ENCODE results near the gene FLYWCH1.
"Not testable (repeated sequence)": the region's sequence is repeated elsewhere in the genome, so short reads cannot be mapped to it uniquely, and the experiment has no call there.

FLYWCH1 gene

DNA sequence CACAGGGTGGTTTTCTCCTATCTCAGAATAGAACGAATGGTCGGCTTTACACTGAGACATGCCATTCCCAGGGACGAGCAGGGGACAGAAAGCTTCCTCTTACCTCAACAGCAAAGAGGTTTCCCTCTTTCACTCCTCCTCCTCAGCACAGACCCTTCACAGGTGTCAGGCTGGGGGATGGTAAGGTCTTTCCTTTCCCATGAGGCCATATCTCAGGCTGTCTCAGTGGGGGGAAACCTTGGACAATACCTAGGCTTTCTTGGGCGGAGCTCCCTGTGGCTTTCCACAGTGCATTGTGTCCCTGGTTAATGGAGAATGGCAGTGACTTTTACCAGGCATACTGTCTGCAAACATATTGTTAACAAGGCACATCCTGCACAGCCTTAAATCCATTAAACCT lies 16.4 kb downstream of the FLYWCH1 start:
- not testable (repeated sequence) for DNase-seq

DNA sequence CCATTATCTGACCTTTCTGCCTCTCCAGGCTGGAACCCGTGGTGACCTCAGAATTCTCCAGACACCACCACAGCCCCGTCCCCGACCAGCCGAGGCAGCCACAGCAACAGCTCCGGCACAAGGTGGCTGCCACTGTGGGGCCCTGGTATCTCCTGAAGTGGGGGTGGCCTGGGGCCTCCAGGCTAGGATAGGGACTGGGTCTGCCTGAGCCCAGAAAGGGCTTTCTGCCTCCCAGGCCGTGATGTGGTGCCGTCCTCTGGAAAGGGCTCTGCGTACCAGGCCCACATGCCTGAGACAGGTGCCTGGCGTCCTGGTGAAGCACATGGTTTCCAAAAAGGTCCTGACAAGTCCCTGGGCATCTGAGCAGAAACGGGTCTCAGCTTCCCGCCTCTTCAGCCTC lies 17.1 kb downstream of the FLYWCH1 start:
- no peak for DNase-seq

DNA sequence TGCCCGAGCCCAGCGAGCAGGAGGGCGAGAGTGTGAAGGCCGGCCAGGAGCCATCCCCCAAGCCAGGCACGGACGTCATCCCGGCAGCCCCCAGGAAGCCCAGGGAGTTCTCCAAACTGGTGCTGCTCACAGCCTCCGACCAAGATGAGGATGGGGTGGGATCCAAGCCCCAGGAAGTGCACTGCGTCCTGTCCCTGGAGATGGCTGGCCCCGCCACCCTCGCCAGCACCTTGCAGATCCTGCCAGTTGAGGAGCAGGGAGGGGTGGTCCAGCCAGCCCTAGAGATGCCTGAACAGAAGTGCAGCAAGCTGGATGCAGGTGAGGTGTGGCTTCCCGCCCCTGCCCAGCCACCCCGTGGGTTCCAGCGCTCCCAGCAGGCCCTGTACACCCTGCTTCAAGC lies 18.0 kb downstream of the FLYWCH1 start:
- no peak for DNase-seq

DNA sequence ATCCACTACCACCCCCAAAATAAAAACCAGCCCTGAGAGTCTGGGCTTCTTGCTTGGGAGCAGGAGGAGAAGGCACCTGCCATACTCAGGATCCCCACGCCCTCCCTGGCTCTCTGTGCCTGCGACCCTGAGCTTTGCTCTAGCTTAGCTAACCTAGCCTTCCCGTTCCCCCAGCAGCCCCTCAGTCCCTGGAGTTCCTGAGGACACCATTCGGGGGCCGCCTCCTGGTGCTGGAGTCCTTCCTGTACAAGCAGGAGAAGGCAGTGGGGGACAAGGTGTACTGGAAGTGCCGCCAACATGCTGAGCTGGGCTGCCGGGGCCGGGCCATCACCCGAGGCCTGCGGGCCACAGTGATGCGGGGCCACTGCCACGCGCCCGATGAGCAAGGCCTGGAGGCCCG lies 18.5 kb downstream of the FLYWCH1 start:
- DNase-seq: no peak

DNA sequence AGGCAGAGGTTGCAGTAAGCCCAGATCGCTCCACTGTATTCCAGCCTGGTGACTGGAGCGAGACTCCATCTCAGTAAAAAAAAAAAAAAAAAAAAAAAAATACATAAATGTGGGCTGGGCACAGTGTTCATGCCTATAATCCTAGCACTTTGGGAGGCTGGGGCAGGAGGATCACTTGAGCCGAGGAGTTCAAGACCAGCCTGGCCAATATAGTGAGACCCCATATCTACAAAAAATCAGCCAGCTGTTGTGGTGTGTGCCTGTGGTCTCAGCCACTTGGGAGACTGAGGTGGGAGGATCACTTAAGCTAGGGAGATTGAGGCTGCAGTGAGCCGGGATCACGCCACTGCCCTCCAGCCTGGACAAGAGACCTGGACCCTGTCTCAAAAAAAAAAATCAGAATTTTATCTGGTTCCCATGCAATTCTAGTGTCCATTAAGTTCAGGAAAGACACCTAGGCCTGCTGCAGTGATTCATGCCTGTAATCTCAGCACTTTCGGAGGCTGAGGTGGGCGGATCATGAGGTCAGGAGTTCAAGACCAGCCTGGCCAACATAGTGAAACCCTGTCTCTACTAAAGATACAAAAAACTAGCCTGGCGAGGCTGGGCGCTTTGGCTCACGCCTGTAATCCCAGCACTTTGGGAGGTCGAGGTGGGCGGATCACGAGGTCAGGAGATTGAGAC lies 19.6 kb downstream of the FLYWCH1 start:
- not testable (repeated sequence) for DNase-seq

DNA sequence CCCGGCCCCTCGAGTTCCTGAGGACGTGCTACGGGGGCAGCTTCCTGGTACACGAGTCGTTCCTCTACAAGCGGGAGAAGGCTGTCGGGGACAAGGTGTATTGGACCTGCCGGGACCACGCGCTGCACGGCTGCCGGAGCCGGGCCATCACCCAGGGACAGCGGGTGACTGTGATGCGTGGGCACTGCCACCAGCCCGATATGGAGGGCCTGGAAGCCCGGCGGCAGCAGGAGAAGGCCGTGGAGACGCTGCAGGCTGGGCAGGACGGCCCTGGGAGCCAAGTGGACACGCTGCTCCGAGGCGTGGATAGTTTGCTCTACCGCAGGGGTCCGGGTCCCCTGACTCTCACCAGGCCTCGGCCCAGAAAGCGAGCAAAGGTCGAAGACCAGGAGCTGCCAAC lies 21.4 kb downstream of the FLYWCH1 start:
- no peak for DNase-seq

DNA sequence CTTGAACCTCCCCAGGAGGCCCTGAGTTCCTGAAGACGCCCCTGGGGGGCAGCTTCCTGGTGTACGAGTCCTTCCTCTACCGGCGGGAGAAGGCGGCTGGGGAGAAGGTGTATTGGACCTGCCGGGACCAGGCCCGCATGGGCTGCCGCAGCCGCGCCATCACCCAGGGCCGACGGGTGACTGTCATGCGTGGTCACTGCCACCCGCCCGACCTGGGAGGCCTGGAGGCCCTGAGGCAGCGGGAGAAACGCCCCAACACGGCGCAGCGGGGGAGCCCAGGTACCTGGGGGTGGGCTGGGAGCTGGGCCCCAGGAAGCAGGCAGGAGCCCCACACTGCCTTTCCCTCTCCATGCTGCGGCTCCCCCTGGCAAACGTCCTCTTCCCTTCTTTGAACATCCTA lies 22.0 kb downstream of the FLYWCH1 start:
- DNase-seq: no peak

DNA sequence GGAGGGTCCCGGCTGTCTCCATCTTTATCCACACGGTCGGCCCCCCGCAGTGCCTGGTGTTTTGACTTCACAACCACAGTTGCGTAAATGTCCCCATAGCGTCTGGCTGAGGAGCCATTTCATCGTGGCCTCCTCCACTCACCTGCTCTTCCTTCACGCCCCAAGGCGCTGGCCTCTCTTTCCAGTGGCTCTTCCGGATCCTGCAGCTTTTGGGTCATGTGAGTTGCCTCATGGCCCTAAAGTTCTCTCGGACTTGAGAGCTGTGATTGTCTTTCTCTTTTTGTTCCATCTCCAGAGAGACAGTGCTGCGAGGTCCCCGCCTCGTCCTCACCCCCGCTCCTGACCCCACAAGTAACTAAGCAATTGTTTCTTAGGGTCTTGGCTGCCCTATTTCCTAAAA lies 22.7 kb downstream of the FLYWCH1 start:
- DNase-seq: no peak

DNA sequence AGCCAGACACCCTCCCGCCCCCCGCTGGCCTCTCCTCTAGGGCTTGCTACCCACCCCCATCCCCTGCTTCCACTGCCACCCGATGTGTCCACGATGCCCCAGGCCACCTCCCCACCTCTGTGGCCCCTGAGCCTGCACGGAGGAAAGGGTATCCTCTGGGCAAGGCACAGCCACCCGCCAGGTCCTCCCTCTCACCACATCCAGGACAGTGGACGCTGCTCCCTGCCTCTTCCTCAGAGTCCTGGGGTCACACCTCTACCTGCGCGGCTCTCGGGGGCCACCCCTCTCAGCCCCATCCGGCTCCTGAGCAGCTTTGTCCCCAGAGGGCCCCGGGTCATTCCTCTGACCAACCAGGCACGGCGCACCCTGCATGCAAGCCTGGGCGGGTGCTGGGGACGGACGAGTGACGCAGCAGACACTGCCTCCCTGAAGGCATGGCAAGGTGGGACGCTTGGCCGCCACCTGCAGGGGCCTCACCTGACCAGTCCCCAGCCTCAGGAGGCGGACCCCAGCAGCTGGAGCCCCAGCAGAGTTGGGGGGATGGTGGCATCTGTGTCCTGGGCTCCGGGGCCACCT lies 24.8 kb downstream of the FLYWCH1 start:
- DNase-seq: no peak

DNA sequence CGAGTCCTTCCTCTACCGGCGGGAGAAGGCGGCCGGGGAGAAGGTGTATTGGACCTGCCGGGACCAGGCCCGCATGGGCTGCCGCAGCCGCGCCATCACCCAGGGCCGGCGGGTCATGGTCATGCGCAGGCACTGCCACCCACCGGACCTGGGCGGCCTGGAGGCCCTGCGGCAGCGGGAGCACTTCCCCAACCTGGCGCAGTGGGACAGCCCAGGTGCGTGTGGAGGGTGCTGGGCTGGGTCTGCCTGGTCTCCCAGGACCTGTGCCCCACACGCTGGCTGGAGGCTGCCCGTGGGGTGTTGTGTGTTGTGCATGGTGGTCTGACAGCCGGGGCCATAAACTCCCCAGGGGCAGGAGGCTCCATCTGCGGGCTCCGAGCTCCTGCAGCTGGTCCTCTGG lies 25.4 kb downstream of the FLYWCH1 start:
- DNase-seq: no peak

DNA sequence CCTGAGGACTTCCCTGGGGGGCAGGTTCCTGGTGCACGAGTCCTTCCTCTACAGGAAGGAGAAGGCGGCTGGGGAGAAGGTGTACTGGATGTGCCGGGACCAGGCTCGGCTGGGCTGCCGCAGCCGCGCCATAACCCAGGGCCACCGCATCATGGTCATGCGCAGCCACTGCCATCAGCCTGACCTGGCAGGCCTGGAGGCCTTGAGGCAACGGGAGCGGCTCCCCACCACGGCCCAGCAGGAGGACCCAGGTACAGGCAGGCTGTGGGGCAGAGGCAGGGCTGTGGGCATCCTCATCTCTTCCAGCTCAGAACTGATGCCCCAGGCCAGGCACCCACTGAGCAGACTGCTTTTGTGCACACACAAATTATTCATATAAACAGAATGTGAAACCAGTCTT lies 26.5 kb downstream of the FLYWCH1 start:
- DNase-seq: no peak

DNA sequence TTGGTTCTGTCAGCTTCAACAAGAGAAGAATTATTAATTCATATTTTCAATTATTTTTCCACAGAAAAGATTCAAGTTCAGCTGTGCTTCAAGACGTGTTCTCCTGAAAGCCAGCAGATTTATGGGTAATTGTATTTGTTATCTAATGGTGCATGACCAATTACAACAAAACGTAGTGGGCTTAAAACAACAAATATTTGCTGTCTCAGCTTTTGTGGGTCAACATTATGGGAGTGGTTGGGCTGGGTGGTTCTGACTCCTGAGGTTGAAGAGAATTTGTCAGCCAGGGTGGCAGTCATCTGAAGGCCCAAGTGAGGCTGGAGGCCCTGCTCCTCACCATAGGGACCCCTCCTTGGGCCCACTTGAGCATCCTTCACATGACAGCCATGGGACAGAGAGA lies 28.2 kb downstream of the FLYWCH1 start:
- no peak for DNase-seq

DNA sequence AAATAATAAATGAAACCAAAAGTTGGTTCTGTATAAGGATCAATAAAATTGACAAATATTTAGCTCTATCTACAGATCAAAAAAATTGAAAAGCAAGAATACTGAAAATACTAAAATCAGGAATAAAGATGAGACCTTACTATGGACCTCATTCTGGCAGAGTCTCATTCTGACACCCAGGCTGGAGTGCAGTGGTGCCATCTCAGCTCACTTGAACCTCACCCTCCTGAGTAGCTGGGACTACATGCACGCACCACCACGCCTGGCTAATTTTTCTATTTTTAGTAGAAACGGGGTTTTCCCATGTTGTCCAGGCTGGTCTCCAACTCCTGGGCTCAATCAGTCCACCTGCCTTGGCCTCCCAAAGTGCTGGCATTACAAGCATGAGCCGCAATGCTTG lies 30.3 kb downstream of the FLYWCH1 start:
- DNase-seq: no peak

DNA sequence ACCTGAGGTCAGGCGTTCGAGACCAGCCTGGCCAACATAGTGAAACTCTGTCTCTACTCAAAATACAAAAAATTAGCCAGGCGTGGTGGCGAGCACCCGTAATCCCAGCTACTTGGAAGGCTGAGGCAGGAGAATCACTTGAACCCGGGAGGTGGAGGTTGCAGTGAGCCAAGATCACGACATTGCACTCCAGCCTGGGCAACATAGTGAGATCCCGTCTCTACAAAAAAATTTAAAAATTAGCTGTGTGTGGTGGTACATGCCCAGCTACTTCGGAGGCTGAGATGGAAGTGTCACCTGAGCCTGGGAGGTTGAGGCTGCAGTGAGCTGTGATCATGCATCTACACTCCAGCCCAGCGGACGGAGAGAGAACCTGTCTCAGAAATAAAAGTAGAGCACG lies 32.0 kb downstream of the FLYWCH1 start:
- DNase-seq: not testable (repeated sequence)

DNA sequence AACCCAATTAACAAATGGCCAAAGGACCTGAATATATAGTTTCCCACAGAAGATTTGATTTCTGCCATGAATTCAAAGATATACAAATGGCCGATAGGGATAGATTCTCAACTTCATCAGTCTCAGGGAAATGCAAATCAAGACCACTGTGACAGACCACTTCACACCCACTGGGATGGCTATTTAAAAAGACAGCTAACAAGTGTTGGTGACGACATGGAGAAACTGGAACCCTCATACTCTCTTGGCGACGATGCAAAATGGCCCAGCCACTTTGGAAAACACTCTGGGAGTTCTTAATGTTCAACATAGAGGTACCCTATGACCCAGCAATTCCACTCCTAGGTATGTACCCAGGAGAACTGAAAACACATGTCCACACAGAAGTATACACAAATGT lies 34.9 kb downstream of the FLYWCH1 start:
- DNase-seq: no peak

DNA sequence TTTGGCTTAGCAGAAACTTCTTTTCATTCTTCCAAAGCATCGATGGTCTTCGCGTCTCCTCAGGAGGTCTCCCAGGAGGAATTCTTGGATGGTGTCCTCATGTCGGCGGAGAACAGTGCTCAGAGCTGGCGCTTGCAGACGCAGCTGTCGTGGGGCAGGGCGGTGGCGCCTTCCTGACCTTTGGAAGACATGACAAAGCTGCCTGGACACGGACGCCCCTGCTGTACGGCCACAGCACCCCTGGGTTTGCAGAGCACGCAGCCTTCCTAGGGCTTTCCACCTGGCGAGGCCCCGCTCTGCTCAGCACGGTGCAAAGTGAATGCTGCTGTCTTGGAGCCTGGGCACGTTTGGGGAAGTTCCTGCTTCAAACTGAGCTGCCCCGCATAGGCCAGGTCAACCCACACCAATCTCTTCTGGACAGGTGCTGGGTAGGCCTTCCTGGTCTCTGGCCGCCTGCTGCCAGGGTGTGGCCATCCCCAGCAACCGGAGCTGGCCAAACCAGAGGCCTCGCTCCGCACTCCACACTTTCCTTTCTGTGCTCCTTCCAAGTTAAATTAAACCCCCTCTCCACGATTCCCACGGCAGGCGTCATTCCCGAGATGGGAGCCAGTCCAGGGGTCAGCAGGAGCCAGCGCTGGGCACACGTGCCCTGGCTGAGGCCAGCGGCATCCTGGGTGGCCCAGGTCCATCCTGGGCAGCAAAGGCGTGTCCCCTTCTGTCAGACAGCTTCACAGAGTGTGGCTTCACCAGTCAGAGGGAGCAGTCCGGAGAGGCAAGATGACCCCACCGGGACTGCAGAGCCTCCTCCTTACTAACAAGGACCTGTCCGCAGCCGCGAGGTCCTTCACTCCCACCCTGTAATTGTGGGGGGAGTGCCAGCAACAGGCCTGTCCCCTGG lies 37.3 kb downstream of the FLYWCH1 start:
- DNase-seq: no peak

DNA sequence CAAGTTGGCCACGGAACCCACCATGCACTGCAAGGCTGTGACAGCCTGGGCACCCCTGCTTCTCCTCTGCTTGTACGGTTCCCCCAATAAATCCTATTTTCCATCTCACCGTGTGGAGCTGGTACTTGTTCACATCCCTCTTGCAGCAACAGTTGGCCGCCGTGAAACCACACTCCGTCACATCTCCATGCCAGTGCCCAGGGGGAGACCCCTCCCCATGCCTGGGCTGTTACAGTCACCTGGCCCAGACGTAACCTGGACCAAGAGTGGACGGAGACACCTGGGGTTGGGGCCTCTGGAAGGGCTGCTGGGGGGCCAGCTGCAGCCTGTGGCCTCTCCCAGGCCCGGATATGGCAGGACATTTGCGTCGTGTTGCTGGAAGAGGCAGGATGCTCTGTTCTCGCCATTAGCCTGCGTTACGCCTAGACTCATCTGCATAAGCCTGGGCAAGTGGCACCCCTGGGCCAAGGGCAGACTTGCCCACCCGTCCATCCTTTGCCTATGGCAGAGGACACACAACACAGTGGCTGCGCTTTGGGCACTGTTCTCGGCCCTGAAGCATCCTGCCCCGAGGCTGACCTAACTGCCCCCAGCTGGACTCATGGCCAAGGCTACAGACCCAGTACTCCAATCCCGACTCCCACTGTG lies 38.1 kb downstream of the FLYWCH1 start:
- DNase-seq: no peak

DNA sequence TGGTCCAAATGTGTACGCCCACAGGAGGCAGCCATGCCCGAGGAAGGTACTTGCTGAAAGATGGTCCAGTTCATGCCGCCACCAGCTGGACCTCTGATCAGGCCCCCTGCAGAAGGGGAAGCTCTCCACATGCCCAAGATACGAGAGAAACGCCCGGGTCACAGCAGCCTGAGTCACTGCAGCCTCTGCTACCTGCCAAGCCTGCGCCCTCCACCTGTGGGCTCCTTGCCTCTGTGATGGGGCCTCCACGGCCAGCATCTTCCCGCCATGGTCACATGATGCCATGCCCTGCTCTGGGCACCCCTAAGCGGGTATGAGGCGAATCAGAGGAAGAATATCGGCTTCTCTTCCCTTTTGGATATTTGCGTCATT lies 38.6 kb downstream of the FLYWCH1 start:
- no peak for DNase-seq

DNA sequence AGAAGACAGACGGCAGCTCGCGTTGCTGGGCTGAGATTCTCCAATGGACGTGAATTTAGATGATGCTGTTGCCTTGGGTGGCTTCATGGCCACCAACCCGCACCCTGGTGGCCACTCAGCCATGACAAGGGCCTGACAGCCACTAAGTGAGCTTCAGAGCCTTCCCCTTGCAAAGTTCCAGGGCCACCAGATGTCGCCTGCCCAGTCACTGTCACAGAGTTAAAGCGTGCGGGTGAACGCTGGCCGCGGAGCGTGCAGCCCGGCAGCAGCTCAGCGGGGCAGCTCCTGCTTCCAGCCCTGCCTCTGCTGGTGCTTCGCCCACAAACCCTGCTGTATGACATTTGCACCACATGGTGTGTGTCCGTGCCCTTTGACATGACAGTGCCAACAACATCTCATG lies 39.0 kb downstream of the FLYWCH1 start:
- DNase-seq: no peak

DNA sequence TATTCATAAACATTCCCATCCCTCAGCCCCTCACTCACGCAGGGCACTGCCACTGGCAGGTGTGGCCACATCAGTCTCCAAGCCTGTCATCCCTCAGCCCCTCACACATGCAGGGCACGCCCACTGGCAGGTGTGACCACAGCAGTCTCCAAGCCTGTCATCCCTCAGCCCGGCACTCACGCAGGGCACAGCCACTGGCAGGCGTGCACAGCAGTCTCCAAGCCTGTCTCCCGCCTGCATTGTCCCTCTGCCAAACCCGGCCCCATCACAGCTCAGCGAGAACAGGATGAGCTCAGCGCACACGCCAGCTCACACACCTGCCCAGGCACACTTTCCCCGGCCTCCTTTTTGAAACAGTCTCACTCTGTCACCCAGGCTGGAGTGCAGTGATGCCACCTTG lies 40.9 kb downstream of the FLYWCH1 start:
- peak; percentile 23 for DNase-seq

DNA sequence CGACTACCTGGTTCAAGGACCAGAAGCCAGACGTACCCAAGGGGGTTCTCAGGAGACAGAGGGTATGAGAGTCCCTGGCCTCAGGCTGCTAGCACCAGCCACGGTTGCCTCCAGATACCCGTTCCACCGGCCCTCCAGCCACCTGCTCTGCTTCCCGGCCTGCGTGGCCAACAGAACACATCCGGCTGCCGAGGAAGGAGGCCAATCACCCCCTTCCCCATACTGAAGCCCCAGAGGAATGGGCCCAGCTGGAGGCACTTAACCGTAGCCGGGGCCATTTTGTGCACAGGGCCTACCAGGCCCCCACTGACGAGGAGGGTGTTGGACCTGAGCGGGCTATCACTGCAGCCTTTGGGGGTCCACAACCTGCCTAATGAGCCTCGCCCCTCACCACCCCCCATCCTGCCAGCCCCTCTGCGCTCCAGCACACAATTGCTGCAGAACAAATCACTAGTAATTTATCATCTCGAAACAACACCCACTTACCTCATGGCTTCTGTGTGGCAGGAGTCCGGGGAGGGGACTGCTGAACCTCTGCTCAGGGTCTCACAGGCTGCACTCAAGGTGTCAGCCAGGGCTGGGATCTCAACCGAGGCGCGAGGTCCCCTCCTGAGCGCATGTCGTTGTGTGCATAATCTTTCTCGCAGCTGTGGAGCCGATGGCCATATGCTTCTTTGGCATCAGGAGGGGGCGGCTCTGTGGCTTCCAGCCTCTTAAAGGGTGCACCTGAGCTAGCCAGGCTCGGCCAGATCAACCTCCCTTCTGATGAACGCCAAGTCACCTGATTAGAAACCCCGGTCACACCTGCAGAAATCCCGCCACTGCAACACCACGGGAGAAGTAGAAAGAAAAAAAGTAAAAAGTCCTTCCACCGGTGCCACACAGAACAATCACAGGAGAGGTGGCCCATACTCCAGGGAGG lies 42.2 kb downstream of the FLYWCH1 start:
- peak; percentile 53 for DNase-seq

DNA sequence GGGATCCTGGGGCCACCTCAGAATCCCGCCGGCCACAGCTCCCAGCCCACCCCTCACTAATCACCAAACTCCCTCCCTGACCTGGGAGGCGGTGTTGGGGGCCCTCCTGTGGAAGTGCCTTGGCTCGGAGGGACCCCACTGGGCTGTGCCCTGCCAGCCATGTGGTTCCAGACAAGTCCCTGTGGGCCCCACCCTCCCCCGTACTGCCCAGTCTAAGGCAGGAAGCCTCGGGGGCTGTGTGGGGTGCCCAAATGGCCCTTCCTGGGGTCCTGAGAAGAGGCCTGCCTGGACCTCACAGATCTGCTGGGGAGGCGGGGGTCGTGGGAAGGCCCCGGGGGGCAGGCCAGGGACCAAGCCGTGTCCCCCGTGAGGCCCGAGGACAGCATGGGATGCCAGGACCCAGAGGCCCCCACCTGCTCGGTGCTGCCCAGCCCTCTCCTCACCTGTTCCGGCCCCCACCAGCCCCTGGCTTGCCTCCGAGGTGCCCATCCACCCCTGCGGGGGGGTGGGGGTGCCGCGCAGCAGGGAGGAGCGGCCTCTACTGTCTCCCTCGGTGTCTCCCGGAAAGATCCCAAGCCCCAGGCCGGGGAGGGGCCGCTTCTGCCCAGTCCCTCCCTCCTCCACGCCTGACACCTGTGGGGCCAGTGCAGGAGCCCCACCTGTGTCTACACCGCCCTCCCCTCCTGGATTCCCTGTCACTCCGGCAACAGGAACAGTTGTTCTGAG lies 43.1 kb downstream of the FLYWCH1 start:
- no peak for DNase-seq
